Kasumi-1 (cell line): ENCODE measurements around the gene GALNT18.

Experiments used
- DNase-seq, 2 experiments: peaks; one replicate each; lab custom pipeline; 2025; lab: John Stamatoyannopoulos, UW

GALNT18 gene

GRCh38 chr11:11499300-11499699, 122.5 kb downstream of the GALNT18 start:
- peak; percentile 17 to 29 for DNase-seq

DNA sequence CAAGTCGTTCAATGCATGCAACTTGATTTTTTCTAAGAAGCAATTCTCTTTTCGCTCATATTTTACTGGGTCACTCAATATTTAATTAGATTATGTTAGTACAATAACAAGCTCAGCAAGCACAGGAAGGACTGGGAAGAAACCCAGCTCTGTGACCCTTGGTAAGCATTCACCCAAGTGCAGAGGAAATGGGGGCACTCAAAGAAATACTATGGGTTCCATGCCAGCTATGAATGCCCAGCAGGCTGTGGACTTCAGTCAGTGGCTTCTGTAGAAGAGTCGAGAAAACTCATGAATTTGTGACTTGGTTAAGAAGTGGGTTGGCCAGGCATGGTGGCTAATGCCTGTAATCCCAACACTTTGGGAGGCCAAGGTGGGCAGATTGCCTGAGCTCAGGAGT, 123.6 kb downstream of the GALNT18 start:
- no peak for DNase-seq

- DNase-seq, result no peak
These were observed 124.9 kb downstream of the GALNT18 start for GRCh38 chr11:11496879-11497278.

DNA sequence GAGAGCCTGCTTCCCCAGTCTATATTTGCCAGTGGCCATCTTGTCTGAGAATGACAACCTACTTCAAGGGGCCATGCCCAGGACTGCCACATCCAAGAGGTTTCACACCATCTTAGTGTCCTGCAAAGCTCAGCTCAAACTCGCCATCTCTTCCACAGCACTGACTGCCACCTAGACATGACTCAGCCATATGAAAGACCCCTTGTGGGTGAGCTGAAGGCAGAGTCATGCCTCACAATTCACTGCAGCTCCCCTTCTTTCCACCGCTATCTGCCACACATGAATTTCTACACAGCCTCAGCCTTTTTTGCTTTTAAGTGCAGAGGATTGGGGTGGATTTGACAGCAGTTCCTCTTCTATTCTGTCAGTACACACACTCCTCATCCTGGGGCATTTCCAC, 127.5 kb downstream of the GALNT18 start:
- DNase-seq, result peak in 1 of 2 experiments; percentile 14

- no peak for DNase-seq
These were observed 128.1 kb downstream of the GALNT18 start for GRCh38 chr11:11493698-11494097.

DNA sequence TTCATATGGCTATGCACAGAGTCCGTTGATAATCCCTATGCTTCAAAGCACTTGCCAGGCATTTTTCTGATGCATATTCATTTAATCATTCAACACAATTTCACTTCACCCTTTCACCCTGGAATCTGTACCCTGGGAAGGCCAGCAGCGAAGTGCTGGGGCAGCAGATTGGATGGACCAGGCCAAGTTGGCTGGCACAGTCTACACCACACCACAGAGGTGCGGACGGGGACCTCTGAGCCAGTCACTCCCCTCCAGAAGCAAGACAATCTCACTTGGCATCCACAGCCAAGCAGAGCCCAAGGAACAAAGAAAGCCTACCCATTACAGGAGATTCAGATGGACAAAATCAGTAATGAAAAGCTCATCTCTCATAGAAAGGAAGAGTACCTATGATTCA, 130.2 kb downstream of the GALNT18 start:
- DNase-seq, result no peak

DNA sequence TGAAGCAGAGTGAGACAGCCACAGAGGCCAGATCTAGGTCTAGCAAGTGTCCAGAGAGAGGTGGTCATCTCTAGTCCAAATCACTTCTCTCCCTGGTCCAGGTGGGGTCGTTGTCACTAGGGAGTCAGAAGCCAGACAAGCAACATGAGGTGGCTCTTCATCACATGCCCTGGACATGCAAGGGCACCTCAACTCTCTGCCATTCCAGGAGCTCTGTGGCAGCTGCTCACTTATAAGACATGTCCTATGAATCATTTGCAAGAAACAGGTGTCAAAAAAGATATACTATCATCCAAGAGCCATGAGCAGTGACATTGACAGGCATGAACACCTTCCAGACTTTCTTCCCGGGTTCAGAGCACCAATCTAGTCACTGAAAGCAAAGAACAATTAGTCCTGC, 130.8 kb downstream of the GALNT18 start:
- DNase-seq, result no peak

GRCh38 chr11:11486423-11486822, 135.4 kb downstream of the GALNT18 start:
- no peak for DNase-seq

DNA sequence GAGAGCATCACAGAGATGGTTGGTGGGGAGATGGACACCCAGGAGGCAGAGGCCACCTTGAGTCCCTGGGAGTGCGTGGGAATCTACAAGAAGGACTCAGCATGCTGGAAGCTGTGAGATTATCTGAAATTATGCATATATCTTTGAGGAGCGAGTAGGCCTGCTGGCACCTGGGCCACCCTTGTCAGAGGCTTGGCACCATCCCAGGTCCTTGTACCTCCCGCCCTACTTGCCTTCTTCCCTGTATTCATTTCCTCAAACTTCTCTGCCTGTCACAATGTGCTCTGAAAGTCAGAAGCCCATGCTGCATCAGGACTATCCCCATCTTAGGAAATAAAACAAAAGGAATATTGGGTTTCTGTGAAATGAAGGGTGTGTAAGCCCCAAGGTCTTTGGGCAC, 135.8 kb downstream of the GALNT18 start:
- DNase-seq, result no peak

DNA sequence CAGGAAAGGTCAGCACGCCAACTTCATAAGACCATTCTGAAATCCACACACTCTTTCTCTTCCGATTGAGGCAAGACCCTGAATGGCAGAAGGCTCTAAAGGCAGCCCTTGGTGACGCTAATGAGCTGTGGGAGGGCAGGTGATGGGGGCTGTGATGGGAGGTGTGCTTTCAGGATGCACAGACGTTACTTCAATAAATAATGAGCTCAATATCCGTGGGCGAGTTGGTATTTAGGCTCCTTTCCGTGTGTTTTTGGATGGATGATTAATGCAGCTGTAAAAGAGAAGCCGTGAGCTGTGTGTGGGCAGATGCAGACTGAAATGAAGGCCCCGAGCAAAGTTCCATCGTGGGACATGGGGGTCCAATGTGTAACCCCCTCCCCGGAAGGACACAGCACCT, 138.2 kb downstream of the GALNT18 start:
- DNase-seq, result no peak

DNA sequence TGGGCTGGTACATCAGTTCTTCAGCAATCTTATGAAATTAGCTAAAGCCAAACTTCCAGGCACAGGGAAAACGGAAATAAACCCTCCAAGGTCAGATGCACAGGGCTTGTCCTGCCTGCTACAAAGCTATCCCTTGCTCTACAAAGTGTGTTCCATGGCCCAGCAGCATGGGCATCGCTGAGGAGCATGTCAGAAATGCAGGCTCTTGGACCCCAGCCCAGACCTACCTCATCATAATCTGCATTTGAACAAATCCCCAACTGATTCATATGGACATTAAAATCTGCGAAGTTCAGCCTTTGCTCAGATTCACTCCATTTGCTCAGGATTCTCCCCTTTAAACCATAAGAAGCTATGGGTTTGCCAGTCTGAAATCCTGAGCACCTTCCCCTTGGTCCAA, 139.1 kb downstream of the GALNT18 start:
- no peak for DNase-seq

DNA sequence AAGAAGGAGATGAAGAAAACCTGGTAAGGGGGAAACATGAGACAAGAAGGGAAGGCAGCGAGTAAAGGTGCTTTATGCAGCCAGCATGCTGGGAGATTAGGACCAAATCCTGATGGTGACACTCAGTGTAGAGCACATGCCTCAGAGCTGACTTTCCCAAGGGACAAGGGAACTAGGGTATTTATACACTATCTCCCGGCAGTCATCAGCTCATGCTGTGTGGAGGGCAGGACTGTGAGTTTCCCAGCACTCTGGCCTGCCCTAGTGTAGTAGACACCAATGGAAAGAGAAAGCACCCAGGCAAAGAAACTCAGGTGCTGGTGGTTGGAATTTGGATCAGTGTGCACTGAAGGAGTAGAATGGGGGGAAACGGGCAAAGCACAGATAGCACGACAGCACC, 140.4 kb downstream of the GALNT18 start:
- no peak for DNase-seq

- DNase-seq, result no peak
These were observed 140.8 kb downstream of the GALNT18 start for GRCh38 chr11:11480971-11481370.

DNA sequence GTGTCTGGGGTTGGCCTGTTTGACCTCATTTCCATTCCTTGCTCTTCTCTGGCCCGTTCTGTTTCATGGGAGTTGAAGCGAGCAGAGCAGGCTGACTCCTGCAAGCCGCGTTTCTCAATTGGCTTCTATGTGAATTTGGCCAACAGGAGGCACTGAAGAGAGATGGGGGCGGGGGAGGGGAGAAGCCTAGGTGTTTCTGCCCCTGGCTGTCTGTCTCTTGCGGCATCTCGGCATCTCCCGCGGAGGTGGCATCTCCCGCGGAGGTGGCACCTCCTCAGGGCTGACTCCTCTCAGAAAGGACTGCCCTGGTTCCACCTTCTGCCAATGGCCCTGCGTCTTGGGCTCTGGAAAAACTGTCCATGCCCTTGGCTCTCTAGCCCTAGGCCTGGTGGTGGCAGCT, 143.1 kb downstream of the GALNT18 start:
- DNase-seq, result no peak

DNA sequence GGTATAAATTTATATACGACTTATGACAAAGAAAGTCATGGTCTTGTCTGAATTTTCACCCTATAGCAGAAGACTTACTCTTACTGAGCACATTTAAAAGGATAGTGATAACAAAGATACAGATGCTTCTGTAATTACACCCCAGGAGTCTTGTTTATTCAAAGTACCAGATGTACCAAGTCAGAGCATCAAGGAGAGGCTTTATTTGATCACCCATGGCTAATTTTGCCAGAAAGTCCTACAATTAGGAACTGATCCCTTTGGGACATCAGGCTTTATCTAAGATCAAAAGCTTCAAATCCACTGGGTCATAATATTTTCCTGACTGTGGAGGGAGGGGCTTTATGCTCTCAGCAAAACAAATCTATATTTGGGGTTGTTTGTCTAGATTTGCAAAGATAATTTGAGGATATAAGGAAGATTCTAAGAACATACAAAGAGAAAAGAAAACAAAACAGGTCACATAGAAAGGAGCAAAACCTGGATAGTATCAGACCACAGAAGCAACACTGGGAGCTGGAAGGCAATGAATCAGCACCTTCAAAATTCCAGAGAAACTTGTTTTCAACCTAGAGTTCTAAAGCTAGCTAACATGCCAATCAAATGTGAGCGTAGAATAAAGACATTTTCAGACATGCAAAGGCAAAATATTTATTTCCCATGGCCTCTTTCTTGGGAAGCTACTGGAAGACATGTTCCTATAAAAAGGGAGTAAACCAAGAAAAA, 143.9 kb downstream of the GALNT18 start:
- DNase-seq, result no peak

GRCh38 chr11:11476971-11477645, 144.7 kb downstream of the GALNT18 start:
- DNase-seq, result no peak

DNA sequence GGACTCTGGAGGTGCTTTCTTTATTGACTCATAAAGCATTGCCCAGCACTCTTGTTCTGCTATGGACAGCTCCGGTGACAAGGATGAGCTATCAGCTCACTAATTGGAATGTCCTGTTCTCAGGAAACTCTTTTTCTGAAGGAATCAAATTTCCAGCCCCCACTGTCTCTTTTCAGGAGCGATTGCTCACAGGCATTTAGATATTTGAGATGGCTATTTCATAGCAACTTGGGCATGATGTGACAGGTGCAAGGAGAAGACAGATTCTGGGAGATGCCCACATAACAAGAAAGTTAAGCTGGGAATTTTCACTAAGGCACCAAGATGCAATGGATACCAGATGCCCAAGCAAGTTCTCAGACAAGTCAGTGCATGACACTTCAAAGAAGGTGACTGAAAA, 145.3 kb downstream of the GALNT18 start:
- DNase-seq, result no peak

DNA sequence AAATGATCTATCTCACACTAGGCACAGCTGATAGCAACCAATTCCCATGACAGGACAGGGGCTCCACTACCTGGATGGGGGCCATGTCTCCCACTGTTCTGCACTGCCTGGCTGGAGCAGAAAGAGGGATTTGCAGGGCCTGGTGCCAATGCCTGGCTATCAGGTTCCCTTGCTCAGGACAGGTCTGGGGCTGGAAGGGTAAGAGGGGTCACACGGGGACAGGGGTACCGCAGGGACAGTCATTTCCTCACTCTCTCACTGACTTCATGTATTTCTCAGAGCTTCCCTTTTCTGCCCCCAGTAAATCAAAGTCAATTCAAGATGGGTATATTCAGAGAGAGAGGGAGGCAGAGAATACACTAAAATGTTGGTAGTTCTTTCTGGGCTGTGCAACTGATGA, 149.7 kb downstream of the GALNT18 start:
- DNase-seq, result peak; percentile 56 to 58

DNA sequence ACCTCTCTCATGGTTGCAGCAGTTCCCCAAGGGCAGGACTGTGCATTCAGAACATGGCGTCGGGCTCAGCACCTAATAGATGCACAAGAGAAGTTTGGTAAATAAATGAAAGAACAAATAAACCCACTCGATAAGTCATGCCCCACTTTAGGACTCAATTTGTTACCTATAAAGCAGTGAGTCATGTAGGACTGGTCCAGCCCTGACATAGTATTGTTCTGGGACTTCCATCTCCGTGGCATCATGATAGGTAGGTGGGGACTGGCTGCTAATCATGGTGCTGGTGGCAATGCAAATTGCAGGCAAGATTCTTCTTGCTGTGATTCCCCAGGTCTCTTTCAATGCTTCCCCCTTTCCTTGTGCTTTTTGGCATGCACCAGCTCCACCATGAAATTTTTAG, 150.6 kb downstream of the GALNT18 start:
- DNase-seq, result no peak

GRCh38 chr11:11468954-11469353, 152.9 kb downstream of the GALNT18 start:
- no peak for DNase-seq

DNA sequence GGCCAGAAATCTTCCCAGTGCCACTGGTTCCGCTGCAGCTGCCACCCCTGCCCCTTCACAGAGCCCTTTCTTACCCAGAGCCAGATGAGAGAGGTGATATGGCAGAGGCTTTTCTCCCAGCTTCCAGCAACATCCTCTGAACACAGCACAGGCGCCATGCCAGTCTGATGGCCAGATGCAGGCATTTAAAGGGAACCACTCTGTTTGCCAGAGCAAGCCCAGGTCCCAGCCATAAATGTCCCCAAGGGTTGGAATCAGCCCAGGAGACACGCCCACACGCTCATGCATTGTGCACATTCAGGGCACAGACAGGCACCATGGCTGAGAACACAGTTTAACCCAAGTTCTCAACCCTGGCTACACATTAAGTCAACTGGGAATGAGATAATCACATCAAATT, 154.5 kb downstream of the GALNT18 start:
- DNase-seq, result no peak

- DNase-seq, result no peak
These were observed 157.2 kb downstream of the GALNT18 start for GRCh38 chr11:11464555-11464954.

- no peak for DNase-seq
These were observed 158.4 kb downstream of the GALNT18 start for GRCh38 chr11:11463405-11463804.

DNA sequence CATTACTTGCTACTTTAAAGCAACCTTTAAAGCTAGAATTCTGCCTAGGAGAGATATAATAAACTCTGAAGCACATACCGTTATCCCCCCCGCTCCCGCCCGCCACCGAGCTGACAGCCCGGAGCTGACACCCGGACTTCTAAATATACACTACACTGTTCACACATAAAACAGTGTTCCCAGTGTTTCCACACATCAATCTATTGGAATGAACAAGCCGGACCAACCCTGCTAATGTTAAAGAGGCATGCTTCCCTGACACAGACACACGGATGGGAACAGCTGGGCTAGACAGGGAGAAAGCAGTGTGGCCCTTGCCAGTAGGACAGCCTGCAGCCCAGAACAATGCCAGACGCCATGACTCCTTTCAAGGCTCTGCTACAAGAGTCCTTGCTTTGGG, 160.3 kb downstream of the GALNT18 start:
- DNase-seq, result no peak
